GM18909 (cell line): Measurements from ENCODE around the gene BPIFB4.
"Not testable (repeated sequence)": the region's sequence is repeated elsewhere in the genome, so short reads cannot be mapped to it uniquely, and the experiment has no call there.

Source experiments
- ATAC-seq: cut with Tn5 transposase; IDR thresholded peaks from one replicate; pipeline ENCODE4 v1.9.1; 2021; ENCODE audit warnings: mild to moderate bottlenecking; ENCODE audit not compliant: unreplicated experiment, poor library complexity

Gene BPIFB4

GRCh38 chr20:33083544-33084340 lies 4.3 kb downstream of the BPIFB4 start:
- ATAC-seq, result no peak

DNA sequence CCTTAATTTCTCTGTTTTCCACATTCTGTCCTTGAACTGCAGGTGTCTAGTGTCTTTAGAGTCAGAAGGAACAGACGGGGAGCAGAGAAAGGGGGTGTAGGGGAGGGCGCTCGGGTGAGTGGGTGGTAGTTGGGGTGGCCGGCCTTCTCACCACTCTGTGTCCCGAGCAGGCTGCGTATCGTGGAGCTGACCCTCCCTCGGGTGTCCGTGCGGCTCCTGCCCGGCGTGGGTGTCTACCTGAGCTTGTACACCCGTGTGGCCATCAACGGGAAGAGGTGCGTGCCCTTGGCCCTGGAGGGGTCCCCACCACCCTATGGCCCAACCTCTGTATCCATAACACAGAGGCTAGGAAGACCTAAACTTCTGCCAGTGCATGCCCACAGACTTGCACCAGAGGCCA lies 5.3 kb downstream of the BPIFB4 start:
- no peak for ATAC-seq

GRCh38 chr20:33086052-33086722 lies 6.7 kb downstream of the BPIFB4 start:
- ATAC-seq, result no peak

- ATAC-seq, result no peak
Observed at GRCh38 chr20:33091147-33091546, 11.7 kb downstream of the BPIFB4 start.

- ATAC-seq, result no peak
Observed at GRCh38 chr20:33091693-33092092, 12.2 kb downstream of the BPIFB4 start.

GRCh38 chr20:33092361-33092760 lies 12.9 kb downstream of the BPIFB4 start:
- ATAC-seq, result no peak

DNA sequence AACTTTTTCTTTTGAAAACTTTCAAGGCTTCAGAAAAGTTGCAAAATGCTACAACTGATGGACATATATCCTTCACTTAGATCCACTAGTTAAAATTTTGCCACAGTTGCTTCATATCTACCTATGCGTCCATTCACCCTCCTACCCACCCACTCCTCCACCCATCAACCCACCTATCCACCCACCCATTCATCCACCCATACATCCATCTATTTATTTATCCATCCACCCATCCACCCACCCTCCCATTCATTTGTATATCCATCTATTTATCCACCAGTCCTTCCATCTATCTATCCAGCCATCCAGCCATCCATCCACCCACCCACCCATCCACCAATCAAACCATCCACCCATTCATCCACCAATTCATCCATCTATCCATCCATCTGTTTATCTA lies 13.6 kb downstream of the BPIFB4 start:
- ATAC-seq, result no peak

- no peak for ATAC-seq
Observed at GRCh38 chr20:33093582-33093981, 14.1 kb downstream of the BPIFB4 start.

- no peak for ATAC-seq
Observed at GRCh38 chr20:33095249-33095648, 15.8 kb downstream of the BPIFB4 start.

GRCh38 chr20:33095902-33096584 lies 16.6 kb downstream of the BPIFB4 start:
- ATAC-seq, result not testable (repeated sequence)

DNA sequence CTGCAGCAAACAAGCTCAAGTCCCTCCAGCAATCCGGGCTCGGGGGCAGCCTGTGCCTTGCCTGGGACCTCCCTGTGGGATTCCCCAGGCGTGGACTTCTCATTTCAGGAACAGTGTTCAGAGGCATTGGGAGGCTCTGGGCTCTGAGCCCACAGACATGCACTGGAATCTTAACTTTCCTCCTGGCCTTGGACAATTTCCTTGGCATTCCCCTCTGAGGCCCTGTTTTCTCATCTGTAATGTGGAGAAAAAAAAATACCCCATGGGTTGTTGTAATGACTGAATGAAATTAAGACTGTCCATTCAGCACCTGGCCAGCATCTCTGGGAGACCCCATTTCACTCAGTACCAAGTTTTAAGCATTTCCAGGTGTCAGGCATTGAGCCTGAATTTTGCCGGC lies 17.6 kb downstream of the BPIFB4 start:
- ATAC-seq, result no peak

GRCh38 chr20:33099843-33100538 lies 20.5 kb downstream of the BPIFB4 start:
- no peak for ATAC-seq

GRCh38 chr20:33103556-33103955 lies 24.1 kb downstream of the BPIFB4 start:
- ATAC-seq, result no peak

GRCh38 chr20:33104336-33104735 lies 24.9 kb downstream of the BPIFB4 start:
- ATAC-seq, result no peak

- ATAC-seq, result no peak
Observed at GRCh38 chr20:33105316-33105924, 26.0 kb downstream of the BPIFB4 start.

- ATAC-seq, result not testable (repeated sequence)
Observed at GRCh38 chr20:33106058-33106620, 26.7 kb downstream of the BPIFB4 start.

GRCh38 chr20:33108661-33109060 lies 29.2 kb downstream of the BPIFB4 start:
- ATAC-seq, result no peak

GRCh38 chr20:33110147-33110825 lies 30.8 kb downstream of the BPIFB4 start:
- no peak for ATAC-seq

DNA sequence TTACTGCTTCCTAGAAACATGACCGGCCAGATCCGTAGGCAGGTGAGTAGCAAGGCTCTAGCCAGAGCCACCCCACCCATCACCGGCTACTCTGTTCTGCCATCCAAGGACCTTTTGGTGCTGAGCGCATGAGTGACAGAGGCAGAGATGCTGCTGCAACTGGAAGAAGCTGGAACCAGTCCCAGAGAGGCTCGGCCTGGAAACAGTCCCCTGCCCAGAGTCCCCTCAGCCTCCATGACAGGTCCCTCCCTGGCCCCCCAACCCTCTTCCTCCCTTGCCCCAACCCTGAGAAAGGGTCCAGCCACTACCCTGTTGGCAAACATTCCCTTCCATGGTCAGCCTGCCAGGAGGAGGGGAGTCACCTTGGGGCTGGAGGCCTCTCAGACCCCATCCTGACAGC lies 31.9 kb downstream of the BPIFB4 start:
- no peak for ATAC-seq
